ENCODE measurements around the gene RASL11B.

The RASL11B gene

GRCh38 chr4:52912608-52913007 lies 50.5 kb downstream of the RASL11B start:
- no peak for DNase-seq (ENCODE audit: low read depth in 2 of 3, low spot score in 2 of 3)

- DNase-seq (ENCODE audit: low read depth in 2 of 3, low spot score in 2 of 3): no peak
Measured at GRCh38 chr4:52914051-52914605, 52.0 kb downstream of the RASL11B start.

- DNase-seq (ENCODE audit: low read depth in 2 of 3, low spot score in 2 of 3): no peak
Measured at GRCh38 chr4:52915191-52915590, 53.1 kb downstream of the RASL11B start.

GRCh38 chr4:52915730-52916300 lies 53.7 kb downstream of the RASL11B start:
- no peak for DNase-seq (ENCODE audit: low read depth in 2 of 3, low spot score in 2 of 3)

Data from activated CD8-positive, alpha-beta memory T cell treated with anti-CD3 and anti-CD28 coated beads for 48 hours (primary cell).